GM21360 (cell line): ENCODE data around the gene GNAZ.

ENCODE experiments used
- ATAC-seq: cut with Tn5 transposase; IDR thresholded peaks from one replicate; pipeline ENCODE4 v1.9.1; 2021; ENCODE audit warnings: mild to moderate bottlenecking, moderate library complexity; ENCODE audit not compliant: unreplicated experiment

The GNAZ gene

GRCh38 chr22:23063539-23064380 lies 6.6 kb upstream of the GNAZ start:
- ATAC-seq, result no peak

- ATAC-seq, result no peak
These were observed 5.8 kb upstream of the GNAZ start for GRCh38 chr22:23064381-23065068.

- ATAC-seq, result no peak
These were observed 5.3 kb upstream of the GNAZ start for GRCh38 chr22:23065069-23065451.

GRCh38 chr22:23065495-23066122 lies 4.7 kb upstream of the GNAZ start:
- no peak for ATAC-seq

GRCh38 chr22:23066200-23067022 lies 3.9 kb upstream of the GNAZ start:
- ATAC-seq, result no peak

- ATAC-seq, result no peak
These were observed 3.2 kb upstream of the GNAZ start for GRCh38 chr22:23067023-23067650.

GRCh38 chr22:23067691-23068090 lies 2.6 kb upstream of the GNAZ start:
- no peak for ATAC-seq

GRCh38 chr22:23068096-23068831 lies 2.1 kb upstream of the GNAZ start:
- ATAC-seq, result no peak

- no peak for ATAC-seq
These were observed 1.4 kb upstream of the GNAZ start for GRCh38 chr22:23068832-23069385.

GRCh38 chr22:23069502-23070357 lies 589 bp upstream of the GNAZ start:
- peak; percentile 62 for ATAC-seq

GRCh38 chr22:23071230-23072076 lies 1.1 kb downstream of the GNAZ start:
- ATAC-seq, result no peak

GRCh38 chr22:23072077-23072910 lies 2.0 kb downstream of the GNAZ start:
- ATAC-seq, result no peak

GRCh38 chr22:23072911-23073491 lies 2.7 kb downstream of the GNAZ start:
- ATAC-seq, result no peak

GRCh38 chr22:23073526-23074229 lies 3.4 kb downstream of the GNAZ start:
- no peak for ATAC-seq

GRCh38 chr22:23074451-23074850 lies 4.1 kb downstream of the GNAZ start:
- ATAC-seq, result no peak

GRCh38 chr22:23075050-23075449 lies 4.7 kb downstream of the GNAZ start:
- no peak for ATAC-seq
